H1 (cell line): ENCODE measurements around the gene LBP. TPM values are rescaled to one million over a fixed set of nuclear protein-coding genes. Genes with fewer than 3 reads are reported as not detected.

Experiments
- CTCF ChIA-PET: fragments of 300-600 bp; sonication (Branson Sonifier 250); formaldehyde crosslinking; loops from one replicate; lab custom pipeline; 2021; ENCODE audit not compliant: partially characterized antibody; lab: Charles Lee
- POLR2A ChIA-PET: fragments of 300-600 bp; sonication (Branson Sonifier 250); formaldehyde crosslinking; loops from one replicate; lab custom pipeline; 2021; ENCODE audit warnings: inconsistent platforms; ENCODE audit not compliant: partially characterized antibody; lab: Charles Lee
- DNase-seq, 2 experiments: peaks; one replicate each; pipeline versions ENCODE4 v3.0.0 to v3.0.0-alpha.2; 2010 to 2022; ENCODE audit warnings: low spot score in 2 of 2, low read depth in 1 of 2, mixed read lengths in 1 of 2
- FAIRE-seq: peaks from 2 replicates; lab custom pipeline; 2011; peaks lifted over from hg19 to GRCh38; lab: Jason Lieb, UNC
- H2AFZ ChIP-seq: 2 replicates; pipeline ENCODE4 v1.8.1; 2012; ENCODE audit warnings: low read length, inconsistent platforms
- H2AK5ac ChIP-seq: 2 replicates; pipeline ENCODE4 v1.6.1; 2013; ENCODE audit warnings: low read depth, low read length
- H2BK120ac ChIP-seq: replicated peaks from 2 replicates; pipeline ENCODE3; 2013; ENCODE audit warnings: low read depth, low read length, inconsistent platforms
- H2BK12ac ChIP-seq: 2 replicates; pipeline ENCODE4 v1.6.1; 2013; ENCODE audit warnings: low read depth, low read length
- H2BK15ac ChIP-seq: 2 replicates; pipeline ENCODE4 v1.6.1; 2013; ENCODE audit warnings: low read length
- H2BK20ac ChIP-seq: 2 replicates; pipeline ENCODE4 v1.6.1; 2013; ENCODE audit warnings: low read length
- H2BK5ac ChIP-seq: 2 replicates; pipeline ENCODE4 v1.6.1; 2013; ENCODE audit warnings: low read depth, low read length
- H3K14ac ChIP-seq: 2 replicates; pipeline ENCODE4 v1.6.1; 2013; ENCODE audit warnings: inconsistent platforms; ENCODE audit not compliant: insufficient read length
- H3K18ac ChIP-seq: 2 replicates; pipeline ENCODE4 v1.6.1; 2013; ENCODE audit warnings: low read length; ENCODE audit errors: extremely low read depth
- H3K23ac ChIP-seq: 2 replicates; pipeline ENCODE4 v1.6.1; 2013; ENCODE audit warnings: inconsistent platforms; ENCODE audit not compliant: insufficient read length
- H3K23me2 ChIP-seq: 2 replicates; pipeline ENCODE4 v1.6.1; 2013; ENCODE audit warnings: low read depth, low read length
- H3K27ac ChIP-seq: 2 replicates; pipeline ENCODE4 v1.6.1; 2011; ENCODE audit warnings: low read depth, low read length, inconsistent platforms
- H3K27me3 ChIP-seq, 4 experiments: replicated peaks in 1 of 4; 1 replicate in 1 of 4; 2 replicates in 3 of 4; pipeline versions ENCODE4 v1.6.1 to v1.8.1; 2011 to 2013; ENCODE audit warnings: low read length in 3 of 4, mild to moderate bottlenecking in 3 of 4, inconsistent platforms in 2 of 4, mixed read lengths in 2 of 4, moderate library complexity in 1 of 4; ENCODE audit not compliant: control insufficient read depth in 3 of 4, insufficient read depth in 3 of 4; ENCODE audit errors: extremely low read depth in 1 of 4
- H3K36me3 ChIP-seq, 4 experiments: 2 replicates each; pipeline versions ENCODE4 v1.6.1 to v1.8.1; 2011 to 2013; ENCODE audit warnings: mild to moderate bottlenecking in 4 of 4, low read length in 3 of 4, moderate library complexity in 2 of 4, control low read depth in 1 of 4, inconsistent platforms in 1 of 4; ENCODE audit not compliant: insufficient read depth in 4 of 4, control insufficient read depth in 2 of 4
- H3K4ac ChIP-seq: replicated peaks from 2 replicates; pipeline ENCODE3; 2013; ENCODE audit warnings: low read length, low read depth, mixed read lengths, inconsistent platforms; ENCODE audit not compliant: insufficient read length
- H3K4me1 ChIP-seq, 4 experiments: replicated peaks in 1 of 4; 1 replicate in 1 of 4; 2 replicates in 3 of 4; pipeline versions ENCODE4 v1.6.1 to v1.8.1; 2011 to 2013; ENCODE audit warnings: low read length in 3 of 4, inconsistent platforms in 2 of 4, mixed read lengths in 1 of 4; ENCODE audit not compliant: insufficient read depth in 4 of 4, control insufficient read depth in 3 of 4
- H3K4me2 ChIP-seq, 2 experiments: 2 replicates each; pipeline versions ENCODE4 v1.6.1 to v1.8.1; 2011 to 2013; ENCODE audit warnings: low read depth in 2 of 2, low read length in 2 of 2, control low read depth in 1 of 2, inconsistent platforms in 1 of 2, mild to moderate bottlenecking in 1 of 2; ENCODE audit not compliant: insufficient read depth in 1 of 2
- H3K4me3 ChIP-seq, 4 experiments: fragments of 200-600, 300-600 bp in 1 of 4; sonication (generic), shearing (Covaris generic), sonication (Bioruptor Twin) in 1 of 4; 2 replicates each; pipeline versions ENCODE4 v1.5.1 to v1.8.1; 2011 to 2016; ENCODE audit warnings: low read length in 4 of 4, low read depth in 3 of 4, control low read depth in 2 of 4, inconsistent platforms in 2 of 4, mild to moderate bottlenecking in 2 of 4, mixed read lengths in 1 of 4, moderate library complexity in 1 of 4; ENCODE audit not compliant: insufficient read depth in 2 of 4; ENCODE audit errors: extremely low read depth in 1 of 4
- H3K56ac ChIP-seq: replicated peaks from 2 replicates; pipeline ENCODE3; 2013; ENCODE audit warnings: low read depth, mild to moderate bottlenecking, mixed read lengths, low read length, inconsistent platforms; ENCODE audit not compliant: insufficient read length
- H3K79me1 ChIP-seq: 2 replicates; pipeline ENCODE4 v1.6.1; 2013; ENCODE audit warnings: low read depth, low read length, control low read depth
- H3K79me2 ChIP-seq, 2 experiments: 2 replicates each; pipeline versions ENCODE4 v1.6.1 to v1.8.1; 2012 to 2013; ENCODE audit warnings: low read length in 2 of 2, mild to moderate bottlenecking in 2 of 2, inconsistent platforms in 1 of 2; ENCODE audit not compliant: insufficient read depth in 2 of 2, control insufficient read depth in 1 of 2
- H3K9ac ChIP-seq, 4 experiments: replicated peaks in 1 of 4; 1 replicate in 1 of 4; 2 replicates in 3 of 4; pipeline versions ENCODE4 v1.6.1 to v1.8.1; 2011 to 2013; ENCODE audit warnings: low read depth in 3 of 4, low read length in 3 of 4, control low read depth in 2 of 4, mild to moderate bottlenecking in 2 of 4, moderate library complexity in 2 of 4, inconsistent platforms in 1 of 4; ENCODE audit errors: extremely low read depth in 1 of 4
- H3K9me3 ChIP-seq, 2 experiments: 2 replicates each; pipeline versions ENCODE4 v1.6.1 to v1.8.1; 2012 to 2013; ENCODE audit warnings: mild to moderate bottlenecking in 2 of 2, moderate library complexity in 2 of 2, control low read depth in 1 of 2, inconsistent platforms in 1 of 2, low read depth in 1 of 2, low read length in 1 of 2, mixed read lengths in 1 of 2; ENCODE audit not compliant: insufficient read depth in 2 of 2
- H4K20me1 ChIP-seq, 2 experiments: replicated peaks in 1 of 2; 2 replicates each; pipeline versions ENCODE3 to v1.8.1; 2011 to 2013; ENCODE audit warnings: inconsistent platforms in 2 of 2, low read length in 2 of 2, mild to moderate bottlenecking in 1 of 2; ENCODE audit not compliant: insufficient read depth in 2 of 2, control insufficient read depth in 1 of 2
- H4K5ac ChIP-seq: 2 replicates; pipeline ENCODE4 v1.6.1; 2013; ENCODE audit warnings: low read length, low read depth, mixed read lengths, inconsistent platforms; ENCODE audit not compliant: insufficient read length
- H4K8ac ChIP-seq: 2 replicates; pipeline ENCODE4 v1.8.0; 2013; ENCODE audit warnings: mild to moderate bottlenecking, moderate library complexity, low read length, inconsistent platforms; ENCODE audit not compliant: insufficient read depth; ENCODE audit errors: extremely low read depth
- H4K91ac ChIP-seq: replicated peaks from 2 replicates; pipeline ENCODE3; 2013; ENCODE audit warnings: low read length, mixed read lengths, inconsistent platforms; ENCODE audit not compliant: insufficient read length
- BRCA1 ChIP-seq: IDR thresholded peaks from 2 replicates; pipeline ENCODE4 v1.6.1; 2012; ENCODE audit warnings: low read depth, low read length, improper control_type of control experiment
- CEBPB ChIP-seq: IDR thresholded peaks from 2 replicates; pipeline ENCODE4 v1.6.1; 2012; ENCODE audit warnings: low read depth, low read length
- GABPA ChIP-seq: IDR thresholded peaks from 2 replicates; pipeline ENCODE4 v1.6.1; 2011; ENCODE audit warnings: mild to moderate bottlenecking, low read length, moderate library complexity, borderline replicate concordance; ENCODE audit not compliant: insufficient read depth
- GTF2F1 ChIP-seq: IDR thresholded peaks from 2 replicates; pipeline ENCODE4 v1.6.1; 2012; ENCODE audit warnings: low read depth, low read length, improper control_type of control experiment, borderline replicate concordance
- JUN ChIP-seq: IDR thresholded peaks from 2 replicates; pipeline ENCODE4 v1.6.1; 2011; ENCODE audit warnings: low read depth, mild to moderate bottlenecking, improper control_type of control experiment, low read length
- POLR2AphosphoS5 ChIP-seq: IDR thresholded peaks from 2 replicates; pipeline ENCODE4 v1.6.1; 2011; ENCODE audit warnings: low read depth, low read length
- RAD21 ChIP-seq, 2 experiments: IDR thresholded peaks in 1 of 2; conservative IDR thresholded peaks in 1 of 2; 2 replicates each; pipeline ENCODE4 v1.6.1; 2011; ENCODE audit warnings: low read depth in 2 of 2, low read length in 2 of 2, improper control_type of control experiment in 1 of 2, inconsistent platforms in 1 of 2, mild to moderate bottlenecking in 1 of 2, moderate library complexity in 1 of 2
- RBBP5 ChIP-seq: IDR thresholded peaks from 2 replicates; pipeline ENCODE4 v1.7.1; 2012; ENCODE audit warnings: low read depth, mild to moderate bottlenecking, inconsistent platforms, low read length, moderate library complexity, borderline replicate concordance
- SUZ12 ChIP-seq: fragments of 200-600 bp; sonication (generic); IDR thresholded peaks from 2 replicates; pipeline ENCODE4 v1.6.1; 2012; ENCODE audit warnings: mild to moderate bottlenecking, inconsistent platforms, low read length, moderate library complexity, mixed read lengths
- TAF7 ChIP-seq: optimal IDR thresholded peaks from 2 replicates; pipeline ENCODE3; 2011; ENCODE audit warnings: low read depth, mild to moderate bottlenecking, inconsistent platforms, low read length, moderate library complexity, borderline replicate concordance
- WGBS, 2 experiments: shearing (Covaris generic) in 1 of 2; methylation state at CpG; one replicate each; pipeline versions ENCODE4 v1.1.6 to v1.1.7; 2013 to 2015; ENCODE audit warnings: low lambda C conversion rate in 2 of 2, mixed read lengths in 2 of 2, inconsistent platforms in 1 of 2, low coverage in 1 of 2, missing lambda C conversion rate in 1 of 2; ENCODE audit not compliant: insufficient replicate concordance in 2 of 2, insufficient coverage in 1 of 2, insufficient read length in 1 of 2; ENCODE audit errors: extremely low coverage in 1 of 2, missing lambda C conversion rate in 1 of 2; 5-methylcytosine and 5-hydroxymethylcytosine counted together
- polyA plus RNA-seq, 7 experiments: library from polyadenylated mRNA; depleted of rRNA in 3 of 7; stranded (reverse) in 5 of 7; unstranded in 2 of 7; fragments of >200 nt in 5 of 7; fragments of 200-250 nt in 2 of 7; gene quantifications; 1 replicate in 5 of 7; 2 replicates in 1 of 7; 4 replicates in 1 of 7; pipeline versions ENCODE4 v1.2.1 to v1.2.3, GENCODE V29; 2011 to 2013; ENCODE audit warnings: missing spikeins in 2 of 7, mixed read lengths in 2 of 7
- total RNA-seq: library from RNA; stranded (reverse); fragmentation: NEBNext Ultra II Directional; extraction: Animal tissue kit (Norgen Biotek cat#: 25700); gene quantifications from 2 replicates; pipeline ENCODE4 v1.2.1, GENCODE V29; 2021
- TF ChIP-seq, protein P1 (sequence below): IDR thresholded peaks from 2 replicates; pipeline ENCODE4 v1.6.1; 2011; ENCODE audit warnings: low read depth, mild to moderate bottlenecking, low read length; ENCODE audit not compliant: insufficient read depth

The LBP gene
- total and polyA plus RNA-seq, 2 of the 8 experiments (the other 6 are each of a cell fraction or from before 2014, with no cell fraction given) = 0.60 to 0.63 TPM

DNA sequence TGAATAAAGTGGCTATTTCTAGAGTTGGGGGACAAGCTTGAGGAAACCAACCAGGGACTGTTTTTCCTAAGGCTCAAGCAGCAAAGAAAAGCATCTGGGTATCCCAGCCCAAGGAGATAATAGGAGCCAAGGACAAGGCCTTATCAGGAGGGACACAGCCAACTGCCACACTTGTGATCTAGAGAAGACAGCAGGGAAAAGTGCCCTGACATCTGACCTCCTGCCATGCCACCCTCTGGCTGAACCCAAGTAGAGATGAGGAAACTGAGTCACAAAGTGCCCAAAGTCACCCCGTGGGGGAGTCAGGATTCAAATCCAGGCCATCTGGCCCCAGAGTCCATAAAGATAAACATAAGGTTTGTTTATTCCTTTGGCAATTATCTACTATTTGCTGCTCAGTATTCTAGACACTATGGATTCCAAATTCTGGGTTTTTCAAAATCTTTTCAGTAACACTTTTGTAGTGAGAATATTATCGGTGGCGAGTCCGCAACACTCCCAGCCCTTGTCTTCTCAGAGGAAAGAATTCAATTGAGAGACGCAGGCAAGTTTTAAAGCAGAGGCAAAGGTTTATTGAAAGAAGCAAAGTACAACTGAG is 3.5 kb upstream of the LBP start:
- Histone ChIP-seq H4K91ac (peak overlapping the region; percentile 86), H2AFZ (no peak overlapping the region), H3K18ac (peak overlapping the region; percentile 94), H2BK20ac (peak overlapping the region; percentile 80), H2AK5ac (no peak overlapping the region), H3K4ac (no peak overlapping the region), H3K9me3 (peaks cover 0 to 5% of the 10 kb centered on the region in 2 experiments; a peak in 2 of 4 replicates), H3K4me2 (peak overlapping the region; percentile 4 to 35; a peak in 3 of 4 replicates), H4K20me1 (no peaks in the 10 kb centered on the region), H2BK120ac (peak overlapping the region; percentile 95)
- FAIRE-seq = no peak
- no peak for TF ChIP-seq RBBP5
- TF ChIP-seq JUN = no peak
- TF ChIP-seq SUZ12 = no peak
- TF ChIP-seq CEBPB = no peak
- no peak for TF ChIP-seq TAF7
- TF ChIP-seq GABPA = no peak
- TF ChIP-seq, protein P1, sequence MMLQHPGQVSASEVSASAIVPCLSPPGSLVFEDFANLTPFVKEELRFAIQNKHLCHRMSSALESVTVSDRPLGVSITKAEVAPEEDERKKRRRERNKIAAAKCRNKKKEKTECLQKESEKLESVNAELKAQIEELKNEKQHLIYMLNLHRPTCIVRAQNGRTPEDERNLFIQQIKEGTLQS = no peak
- no peak for TF ChIP-seq BRCA1
- no peak for TF ChIP-seq GTF2F1
- no peak for TF ChIP-seq RAD21 (IDR thresholded peaks at IDR 0.05 in 1 of 2, conservative IDR thresholded peaks at IDR 0.05 in 1 of 2; ENCODE audit: low read depth in 2 of 2, low read length in 2 of 2)
- no peak for TF ChIP-seq POLR2AphosphoS5
- TF ChIP-seq, all 59 proteins: peak for 0
- Histone ChIP-seq H3K4me3 (no peak overlapping the region), H4K5ac (peak overlapping the region; percentile 55), H3K56ac (no peak overlapping the region), H3K14ac (no peak overlapping the region), H2BK5ac (peak overlapping the region; percentile 87; the same call in 1 of the 2 replicates), H4K8ac (no peak overlapping the region; the same call in 1 of the 2 replicates), H3K23me2 (no peaks in the 10 kb centered on the region), H2BK15ac (peak overlapping the region; percentile 5; the same call in 1 of the 2 replicates), H3K79me2 (no peaks in the 10 kb centered on the region), H3K27ac (peak overlapping the region; percentile 9; the same call in 1 of the 2 replicates), H3K79me1 (no peaks in the 10 kb centered on the region), H3K4me1 (peaks cover 10 to 24% (median 15%) of the 10 kb centered on the region in 4 experiments), H3K9ac (no peak overlapping the region), H3K23ac (no peak overlapping the region), H3K36me3 (no peaks in the 10 kb centered on the region), H3K27me3 (no peaks in the 10 kb centered on the region), H2BK12ac (peak overlapping the region; percentile 69; the same call in 1 of the 2 replicates)
- ChIA-PET POLR2A (interaction anchor here (0.9 to 3.1 kb wide), 4 partner anchors 11 to 75 kb away, joined by 4 to 11 read pairs (median 8); no protein-coding TSS in a partner anchor), CTCF (interaction anchor here (1.0 to 9.6 kb wide), 7 partner anchors 11 to 301 kb away, joined by 3 to 390 read pairs (median 4); partner anchors contain the start of gene LBP)
- 91% methylated on average over 5 of the region's 5 CpGs; no CpG with 5 or more reads in 1 of the 2 experiments for WGBS, 2 experiments
- DNase-seq = no peak
